Neutrophil (primary cell): ENCODE data around the gene DUSP9.

ENCODE experiments used
- H3K27ac ChIP-seq: fragments of 200-600 bp; sonication (generic); 2 replicates; pipeline ENCODE4 v1.5.1; 2016; ENCODE audit warnings: mild to moderate bottlenecking, moderate library complexity
- H3K27me3 ChIP-seq: fragments of 200-600 bp; sonication (generic); 2 replicates; pipeline ENCODE4 v1.6.0; 2016; ENCODE audit warnings: mild to moderate bottlenecking
- H3K36me3 ChIP-seq: fragments of 200-600 bp; sonication (generic); 2 replicates; pipeline ENCODE4 v1.5.1; 2017
- H3K4me1 ChIP-seq, 2 experiments: fragments of 200-600 bp in 1 of 2; sonication (generic) in 1 of 2; 1 replicate in 1 of 2; 2 replicates in 1 of 2; pipeline versions ENCODE4 v1.5.1 to v1.6.1; 2013 to 2016; ENCODE audit warnings: low read depth in 1 of 2, low read length in 1 of 2, mild to moderate bottlenecking in 1 of 2, moderate library complexity in 1 of 2; ENCODE audit not compliant: control insufficient read depth in 1 of 2, insufficient read depth in 1 of 2
- H3K4me3 ChIP-seq, 2 experiments: fragments of 200-600 bp in 1 of 2; sonication (generic) in 1 of 2; 1 replicate in 1 of 2; 2 replicates in 1 of 2; pipeline ENCODE4 v1.5.1; 2013 to 2016; ENCODE audit warnings: low read depth in 1 of 2, low read length in 1 of 2, mild to moderate bottlenecking in 1 of 2, moderate library complexity in 1 of 2
- H3K9me3 ChIP-seq: fragments of 200-600 bp; sonication (generic); 2 replicates; pipeline ENCODE4 v1.5.1; 2016
- TF ChIP-seq, protein P1 (sequence below): fragments of 200-600 bp; sonication (generic); IDR thresholded peaks from 2 replicates; pipeline ENCODE4 v1.5.1; 2016; ENCODE audit warnings: antibody characterized with exemption

Gene DUSP9

GRCh38 chrX:153635788-153636668, 11.0 kb upstream of the DUSP9 start:
- H3K27ac ChIP-seq: no peak overlapping the region
- H3K9me3 ChIP-seq: no peaks in the 10 kb centered on the region
- H3K36me3 ChIP-seq: no peaks in the 10 kb centered on the region
- H3K4me3 ChIP-seq: no peak overlapping the region
- H3K4me1 ChIP-seq: no peaks in the 10 kb centered on the region
- TF ChIP-seq, protein P1, sequence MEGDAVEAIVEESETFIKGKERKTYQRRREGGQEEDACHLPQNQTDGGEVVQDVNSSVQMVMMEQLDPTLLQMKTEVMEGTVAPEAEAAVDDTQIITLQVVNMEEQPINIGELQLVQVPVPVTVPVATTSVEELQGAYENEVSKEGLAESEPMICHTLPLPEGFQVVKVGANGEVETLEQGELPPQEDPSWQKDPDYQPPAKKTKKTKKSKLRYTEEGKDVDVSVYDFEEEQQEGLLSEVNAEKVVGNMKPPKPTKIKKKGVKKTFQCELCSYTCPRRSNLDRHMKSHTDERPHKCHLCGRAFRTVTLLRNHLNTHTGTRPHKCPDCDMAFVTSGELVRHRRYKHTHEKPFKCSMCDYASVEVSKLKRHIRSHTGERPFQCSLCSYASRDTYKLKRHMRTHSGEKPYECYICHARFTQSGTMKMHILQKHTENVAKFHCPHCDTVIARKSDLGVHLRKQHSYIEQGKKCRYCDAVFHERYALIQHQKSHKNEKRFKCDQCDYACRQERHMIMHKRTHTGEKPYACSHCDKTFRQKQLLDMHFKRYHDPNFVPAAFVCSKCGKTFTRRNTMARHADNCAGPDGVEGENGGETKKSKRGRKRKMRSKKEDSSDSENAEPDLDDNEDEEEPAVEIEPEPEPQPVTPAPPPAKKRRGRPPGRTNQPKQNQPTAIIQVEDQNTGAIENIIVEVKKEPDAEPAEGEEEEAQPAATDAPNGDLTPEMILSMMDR: no peak
- peaks cover 16% of the 10 kb centered on the region for H3K27me3 ChIP-seq

- TF ChIP-seq, protein P1: no peak
- peaks cover 23% of the 10 kb centered on the region for H3K27me3 ChIP-seq
Observed at GRCh38 chrX:153636716-153637115, 10.3 kb upstream of the DUSP9 start.

GRCh38 chrX:153637121-153638040, 9.6 kb upstream of the DUSP9 start:
- Histone ChIP-seq H3K9me3 (no peaks in the 10 kb centered on the region), H3K4me1 (no peaks in the 10 kb centered on the region), H3K36me3 (no peaks in the 10 kb centered on the region), H3K27ac (no peak overlapping the region), H3K4me3 (no peak overlapping the region), H3K27me3 (peaks cover 30% of the 10 kb centered on the region)
- TF ChIP-seq, protein P1: no peak

More at GRCh38 chrX:153636716-153637115, 10.3 kb upstream of the DUSP9 start:
- Histone ChIP-seq H3K4me1 (no peaks in the 10 kb centered on the region), H3K9me3 (no peaks in the 10 kb centered on the region), H3K27ac (no peak overlapping the region), H3K4me3 (no peak overlapping the region), H3K36me3 (no peaks in the 10 kb centered on the region)

DNA sequence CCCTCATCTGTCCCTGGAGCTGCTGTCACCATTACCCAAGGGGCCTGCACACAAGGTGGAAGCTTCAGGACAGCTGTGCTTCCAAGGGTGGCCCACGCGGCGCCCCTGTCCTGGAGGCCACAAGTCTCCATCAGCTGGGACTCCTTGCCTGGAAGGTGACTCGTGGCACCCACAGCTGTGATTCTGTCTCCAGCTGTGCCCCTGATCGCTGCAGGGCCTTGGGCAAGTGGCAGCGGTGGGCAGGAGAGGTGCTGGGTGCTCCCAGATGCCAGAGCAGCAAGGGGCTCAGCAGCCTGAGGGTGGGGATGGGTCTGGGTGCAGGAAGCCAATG, 9.0 kb upstream of the DUSP9 start:
- Histone ChIP-seq H3K27ac (no peak overlapping the region), H3K36me3 (no peaks in the 10 kb centered on the region), H3K4me1 (no peaks in the 10 kb centered on the region), H3K4me3 (no peak overlapping the region), H3K27me3 (peaks cover 36% of the 10 kb centered on the region), H3K9me3 (no peaks in the 10 kb centered on the region)
- TF ChIP-seq, protein P1: no peak

- peaks cover 42% of the 10 kb centered on the region for H3K27me3 ChIP-seq
- no peak overlapping the region for H3K4me3 ChIP-seq
- H3K27ac ChIP-seq: no peak overlapping the region
- TF ChIP-seq, protein P1: no peak
- H3K36me3 ChIP-seq: no peaks in the 10 kb centered on the region
- H3K4me1 ChIP-seq: no peaks in the 10 kb centered on the region
- no peaks in the 10 kb centered on the region for H3K9me3 ChIP-seq
Observed at GRCh38 chrX:153638436-153639176, 8.4 kb upstream of the DUSP9 start.
